AG09319 (cell line): ENCODE data around the gene EIF2S1.

ENCODE experiments used
- DNase-seq: peaks from one replicate; pipeline ENCODE4 v3.0.0-alpha.2; 2010; ENCODE audit warnings: low read depth; ENCODE audit errors: extremely low read depth
- CTCF ChIP-seq: IDR thresholded peaks from 2 replicates; pipeline ENCODE4 v1.5.1; 2011; ENCODE audit warnings: low read depth, mild to moderate bottlenecking, inconsistent platforms, low read length, moderate library complexity

Gene EIF2S1

GRCh38 chr14:67389811-67390534, 29.8 kb downstream of the EIF2S1 start:
- TF ChIP-seq CTCF = no peak
- DNase-seq = no peak

- no peak for TF ChIP-seq CTCF
- DNase-seq = no peak
These were observed 31.1 kb downstream of the EIF2S1 start for GRCh38 chr14:67391268-67391667.

GRCh38 chr14:67392123-67392522, 32.0 kb downstream of the EIF2S1 start:
- DNase-seq = no peak
- TF ChIP-seq CTCF = no peak

- no peak for DNase-seq
- no peak for TF ChIP-seq CTCF
These were observed 32.7 kb downstream of the EIF2S1 start for GRCh38 chr14:67392800-67393199.

GRCh38 chr14:67393689-67394088, 33.6 kb downstream of the EIF2S1 start:
- no peak for DNase-seq

GRCh38 chr14:67395086-67395875, 35.2 kb downstream of the EIF2S1 start:
- no peak for TF ChIP-seq CTCF
- DNase-seq = no peak

More at GRCh38 chr14:67393689-67394088, 33.6 kb downstream of the EIF2S1 start:
- TF ChIP-seq CTCF = no peak

GRCh38 chr14:67395876-67396189, 35.7 kb downstream of the EIF2S1 start:
- no peak for DNase-seq
- TF ChIP-seq CTCF = no peak
